ENCODE data around the gene DDX42. TPM values are rescaled to one million over a fixed set of nuclear protein-coding genes. Genes with fewer than 3 reads are reported as not detected.

DDX42 gene
- total and polyA plus RNA-seq, 9 of the 15 experiments (the other 6 are each of a cell fraction or from before 2014, with no cell fraction given) = 16.5 to 149 (median 87.6) TPM

DNA sequence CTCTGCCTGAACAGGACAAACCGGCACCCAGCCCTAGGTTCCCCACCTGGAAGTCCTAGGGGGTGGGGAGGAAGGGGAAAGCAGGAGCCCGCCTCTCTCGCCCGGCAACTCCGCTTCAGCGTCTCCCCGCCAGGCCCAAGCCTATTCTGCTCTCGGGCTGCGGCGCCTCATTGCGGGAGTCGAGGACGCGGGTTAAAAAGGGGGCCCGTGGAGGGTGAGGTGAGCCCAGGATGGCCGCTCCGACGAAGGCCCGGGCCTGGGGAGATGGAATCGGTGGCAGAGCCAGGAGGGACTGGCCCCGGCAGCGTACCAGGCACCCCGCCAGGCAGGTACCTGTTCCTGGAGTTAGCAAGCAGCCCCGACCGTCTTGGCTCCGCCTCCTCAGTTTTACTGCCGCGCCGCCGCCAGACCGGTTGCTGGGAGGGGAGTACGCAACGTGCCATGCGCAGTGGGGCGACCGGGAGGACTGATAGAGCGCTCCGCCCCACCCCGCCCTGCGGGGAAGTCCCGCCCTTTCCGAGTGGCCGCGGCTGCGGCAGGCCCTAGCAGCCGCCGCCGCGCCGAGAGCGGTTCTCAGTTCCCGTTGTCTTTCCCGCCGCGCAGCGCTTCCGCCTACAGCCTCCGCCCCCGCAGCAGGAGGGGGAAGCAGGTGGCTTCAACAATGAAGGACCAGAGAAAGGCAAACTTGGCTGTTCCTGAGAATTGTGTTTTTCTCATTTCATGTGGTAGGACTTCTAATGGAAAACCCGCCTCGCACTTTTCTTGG is 32.4 kb upstream of the DDX42 start, which contains the start of gene STRADA (continued):
- TF ChIP-seq, protein P1, sequence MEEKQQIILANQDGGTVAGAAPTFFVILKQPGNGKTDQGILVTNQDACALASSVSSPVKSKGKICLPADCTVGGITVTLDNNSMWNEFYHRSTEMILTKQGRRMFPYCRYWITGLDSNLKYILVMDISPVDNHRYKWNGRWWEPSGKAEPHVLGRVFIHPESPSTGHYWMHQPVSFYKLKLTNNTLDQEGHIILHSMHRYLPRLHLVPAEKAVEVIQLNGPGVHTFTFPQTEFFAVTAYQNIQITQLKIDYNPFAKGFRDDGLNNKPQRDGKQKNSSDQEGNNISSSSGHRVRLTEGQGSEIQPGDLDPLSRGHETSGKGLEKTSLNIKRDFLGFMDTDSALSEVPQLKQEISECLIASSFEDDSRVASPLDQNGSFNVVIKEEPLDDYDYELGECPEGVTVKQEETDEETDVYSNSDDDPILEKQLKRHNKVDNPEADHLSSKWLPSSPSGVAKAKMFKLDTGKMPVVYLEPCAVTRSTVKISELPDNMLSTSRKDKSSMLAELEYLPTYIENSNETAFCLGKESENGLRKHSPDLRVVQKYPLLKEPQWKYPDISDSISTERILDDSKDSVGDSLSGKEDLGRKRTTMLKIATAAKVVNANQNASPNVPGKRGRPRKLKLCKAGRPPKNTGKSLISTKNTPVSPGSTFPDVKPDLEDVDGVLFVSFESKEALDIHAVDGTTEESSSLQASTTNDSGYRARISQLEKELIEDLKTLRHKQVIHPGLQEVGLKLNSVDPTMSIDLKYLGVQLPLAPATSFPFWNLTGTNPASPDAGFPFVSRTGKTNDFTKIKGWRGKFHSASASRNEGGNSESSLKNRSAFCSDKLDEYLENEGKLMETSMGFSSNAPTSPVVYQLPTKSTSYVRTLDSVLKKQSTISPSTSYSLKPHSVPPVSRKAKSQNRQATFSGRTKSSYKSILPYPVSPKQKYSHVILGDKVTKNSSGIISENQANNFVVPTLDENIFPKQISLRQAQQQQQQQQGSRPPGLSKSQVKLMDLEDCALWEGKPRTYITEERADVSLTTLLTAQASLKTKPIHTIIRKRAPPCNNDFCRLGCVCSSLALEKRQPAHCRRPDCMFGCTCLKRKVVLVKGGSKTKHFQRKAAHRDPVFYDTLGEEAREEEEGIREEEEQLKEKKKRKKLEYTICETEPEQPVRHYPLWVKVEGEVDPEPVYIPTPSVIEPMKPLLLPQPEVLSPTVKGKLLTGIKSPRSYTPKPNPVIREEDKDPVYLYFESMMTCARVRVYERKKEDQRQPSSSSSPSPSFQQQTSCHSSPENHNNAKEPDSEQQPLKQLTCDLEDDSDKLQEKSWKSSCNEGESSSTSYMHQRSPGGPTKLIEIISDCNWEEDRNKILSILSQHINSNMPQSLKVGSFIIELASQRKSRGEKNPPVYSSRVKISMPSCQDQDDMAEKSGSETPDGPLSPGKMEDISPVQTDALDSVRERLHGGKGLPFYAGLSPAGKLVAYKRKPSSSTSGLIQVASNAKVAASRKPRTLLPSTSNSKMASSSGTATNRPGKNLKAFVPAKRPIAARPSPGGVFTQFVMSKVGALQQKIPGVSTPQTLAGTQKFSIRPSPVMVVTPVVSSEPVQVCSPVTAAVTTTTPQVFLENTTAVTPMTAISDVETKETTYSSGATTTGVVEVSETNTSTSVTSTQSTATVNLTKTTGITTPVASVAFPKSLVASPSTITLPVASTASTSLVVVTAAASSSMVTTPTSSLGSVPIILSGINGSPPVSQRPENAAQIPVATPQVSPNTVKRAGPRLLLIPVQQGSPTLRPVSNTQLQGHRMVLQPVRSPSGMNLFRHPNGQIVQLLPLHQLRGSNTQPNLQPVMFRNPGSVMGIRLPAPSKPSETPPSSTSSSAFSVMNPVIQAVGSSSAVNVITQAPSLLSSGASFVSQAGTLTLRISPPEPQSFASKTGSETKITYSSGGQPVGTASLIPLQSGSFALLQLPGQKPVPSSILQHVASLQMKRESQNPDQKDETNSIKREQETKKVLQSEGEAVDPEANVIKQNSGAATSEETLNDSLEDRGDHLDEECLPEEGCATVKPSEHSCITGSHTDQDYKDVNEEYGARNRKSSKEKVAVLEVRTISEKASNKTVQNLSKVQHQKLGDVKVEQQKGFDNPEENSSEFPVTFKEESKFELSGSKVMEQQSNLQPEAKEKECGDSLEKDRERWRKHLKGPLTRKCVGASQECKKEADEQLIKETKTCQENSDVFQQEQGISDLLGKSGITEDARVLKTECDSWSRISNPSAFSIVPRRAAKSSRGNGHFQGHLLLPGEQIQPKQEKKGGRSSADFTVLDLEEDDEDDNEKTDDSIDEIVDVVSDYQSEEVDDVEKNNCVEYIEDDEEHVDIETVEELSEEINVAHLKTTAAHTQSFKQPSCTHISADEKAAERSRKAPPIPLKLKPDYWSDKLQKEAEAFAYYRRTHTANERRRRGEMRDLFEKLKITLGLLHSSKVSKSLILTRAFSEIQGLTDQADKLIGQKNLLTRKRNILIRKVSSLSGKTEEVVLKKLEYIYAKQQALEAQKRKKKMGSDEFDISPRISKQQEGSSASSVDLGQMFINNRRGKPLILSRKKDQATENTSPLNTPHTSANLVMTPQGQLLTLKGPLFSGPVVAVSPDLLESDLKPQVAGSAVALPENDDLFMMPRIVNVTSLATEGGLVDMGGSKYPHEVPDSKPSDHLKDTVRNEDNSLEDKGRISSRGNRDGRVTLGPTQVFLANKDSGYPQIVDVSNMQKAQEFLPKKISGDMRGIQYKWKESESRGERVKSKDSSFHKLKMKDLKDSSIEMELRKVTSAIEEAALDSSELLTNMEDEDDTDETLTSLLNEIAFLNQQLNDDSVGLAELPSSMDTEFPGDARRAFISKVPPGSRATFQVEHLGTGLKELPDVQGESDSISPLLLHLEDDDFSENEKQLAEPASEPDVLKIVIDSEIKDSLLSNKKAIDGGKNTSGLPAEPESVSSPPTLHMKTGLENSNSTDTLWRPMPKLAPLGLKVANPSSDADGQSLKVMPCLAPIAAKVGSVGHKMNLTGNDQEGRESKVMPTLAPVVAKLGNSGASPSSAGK (IDR thresholded peaks at IDR 0.05) = peak; percentile 91
- TF ChIP-seq, protein P2, sequence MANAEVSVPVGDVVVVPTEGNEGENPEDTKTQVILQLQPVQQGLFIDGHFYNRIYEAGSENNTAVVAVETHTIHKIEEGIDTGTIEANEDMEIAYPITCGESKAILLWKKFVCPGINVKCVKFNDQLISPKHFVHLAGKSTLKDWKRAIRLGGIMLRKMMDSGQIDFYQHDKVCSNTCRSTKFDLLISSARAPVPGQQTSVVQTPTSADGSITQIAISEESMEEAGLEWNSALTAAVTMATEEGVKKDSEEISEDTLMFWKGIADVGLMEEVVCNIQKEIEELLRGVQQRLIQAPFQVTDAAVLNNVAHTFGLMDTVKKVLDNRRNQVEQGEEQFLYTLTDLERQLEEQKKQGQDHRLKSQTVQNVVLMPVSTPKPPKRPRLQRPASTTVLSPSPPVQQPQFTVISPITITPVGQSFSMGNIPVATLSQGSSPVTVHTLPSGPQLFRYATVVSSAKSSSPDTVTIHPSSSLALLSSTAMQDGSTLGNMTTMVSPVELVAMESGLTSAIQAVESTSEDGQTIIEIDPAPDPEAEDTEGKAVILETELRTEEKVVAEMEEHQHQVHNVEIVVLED (CRISPR knock-in tag; IDR thresholded peaks at IDR 0.05) = peak; percentile 87
- no peak; the same call in 1 of the 2 replicates for TF ChIP-seq STAT5A (IDR thresholded peaks at IDR 0.05; ENCODE audit: borderline replicate concordance, low read length)
- no peak for TF ChIP-seq MYBL2 (IDR thresholded peaks at IDR 0.05; ENCODE audit: low read depth)
- TF ChIP-seq MYBL2 (CRISPR knock-in tag; IDR thresholded peaks at IDR 0.05; ENCODE audit: borderline replicate concordance) = no peak
- TF ChIP-seq, protein P3, sequence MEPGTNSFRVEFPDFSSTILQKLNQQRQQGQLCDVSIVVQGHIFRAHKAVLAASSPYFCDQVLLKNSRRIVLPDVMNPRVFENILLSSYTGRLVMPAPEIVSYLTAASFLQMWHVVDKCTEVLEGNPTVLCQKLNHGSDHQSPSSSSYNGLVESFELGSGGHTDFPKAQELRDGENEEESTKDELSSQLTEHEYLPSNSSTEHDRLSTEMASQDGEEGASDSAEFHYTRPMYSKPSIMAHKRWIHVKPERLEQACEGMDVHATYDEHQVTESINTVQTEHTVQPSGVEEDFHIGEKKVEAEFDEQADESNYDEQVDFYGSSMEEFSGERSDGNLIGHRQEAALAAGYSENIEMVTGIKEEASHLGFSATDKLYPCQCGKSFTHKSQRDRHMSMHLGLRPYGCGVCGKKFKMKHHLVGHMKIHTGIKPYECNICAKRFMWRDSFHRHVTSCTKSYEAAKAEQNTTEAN (CRISPR knock-in tag; IDR thresholded peaks at IDR 0.05) = 0 out of 2 replicates have a peak, but pooled peaks have one; percentile 55
- no peak for TF ChIP-seq MCM2 (IDR thresholded peaks at IDR 0.05; ENCODE audit: low read depth)
- TF ChIP-seq, protein P4, sequence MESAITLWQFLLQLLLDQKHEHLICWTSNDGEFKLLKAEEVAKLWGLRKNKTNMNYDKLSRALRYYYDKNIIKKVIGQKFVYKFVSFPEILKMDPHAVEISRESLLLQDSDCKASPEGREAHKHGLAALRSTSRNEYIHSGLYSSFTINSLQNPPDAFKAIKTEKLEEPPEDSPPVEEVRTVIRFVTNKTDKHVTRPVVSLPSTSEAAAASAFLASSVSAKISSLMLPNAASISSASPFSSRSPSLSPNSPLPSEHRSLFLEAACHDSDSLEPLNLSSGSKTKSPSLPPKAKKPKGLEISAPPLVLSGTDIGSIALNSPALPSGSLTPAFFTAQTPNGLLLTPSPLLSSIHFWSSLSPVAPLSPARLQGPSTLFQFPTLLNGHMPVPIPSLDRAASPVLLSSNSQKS (CRISPR knock-in tag; IDR thresholded peaks at IDR 0.05) = no peak
- no peak for TF ChIP-seq ZNF140 (CRISPR knock-in tag; IDR thresholded peaks at IDR 0.05)
